Left lung (tissue), 10 donors: ENCODE measurements around the gene CCDC187. TPM values are rescaled to one million over a fixed set of nuclear protein-coding genes. Genes with fewer than 3 reads are reported as not detected.
A peak's percentile ranks its signal among the peaks of the same experiment; 100 is the strongest.

Experiments used
- ATAC-seq: fragments of 200-7000 bp; cut with Tn5 transposase; one replicate; pipeline ENCODE4 v1.9.1; 2020; ENCODE audit warnings: moderate library complexity
- DNase-seq, 4 donors: peaks; one replicate each; pipeline ENCODE4 v3.0.0-alpha.2; 2013 to 2020
- H3K27ac ChIP-seq, 2 donors: fragments of 200-600 bp; sonication (generic) in 1 of 2; one replicate each; pipeline versions ENCODE4 v1.5.0 to v1.8.0; 2020 to 2021
- H3K27me3 ChIP-seq, 2 donors: fragments of 200-600 bp; sonication (generic) in 1 of 2; one replicate each; pipeline versions ENCODE4 v1.5.0 to v1.8.0; 2020 to 2021
- H3K36me3 ChIP-seq, 2 donors: fragments of 200-600 bp; sonication (generic) in 1 of 2; one replicate each; pipeline versions ENCODE4 v1.5.0 to v1.8.0; 2020 to 2021
- H3K4me1 ChIP-seq, 2 donors: fragments of 200-600 bp; one replicate each; pipeline ENCODE4 v1.8.0; 2021
- H3K4me3 ChIP-seq, 2 donors: fragments of 200-600 bp; sonication (generic) in 1 of 2; one replicate each; pipeline versions ENCODE4 v1.5.0 to v1.8.0; 2020 to 2021; ENCODE audit warnings: mild to moderate bottlenecking in 1 of 2
- H3K9me3 ChIP-seq, 2 donors: fragments of 200-600 bp; sonication (generic) in 1 of 2; one replicate each; pipeline versions ENCODE4 v1.5.0 to v1.8.0; 2020 to 2021
- intact Hi-C, 2 donors: fragments of 100-400 bp; cut with DNase I; formaldehyde crosslinking; loops; one replicate each; pipeline versions ENCODE4 v1.11.2 to v1.14.2; 2022
- polyA plus RNA-seq, 6 donors: library from polyadenylated mRNA; unstranded; fragments of 120-200 nt; gene quantifications; one replicate each; pipeline ENCODE4 v1.2.1, GENCODE V29; 2013; ENCODE audit not compliant: insufficient read length in 6 of 6
- total RNA-seq, 2 donors: library from RNA; stranded (reverse); fragmentation: NEBNext Ultra II Directional; extraction: Animal tissue kit (Norgen Biotek cat#: 25700); gene quantifications; one replicate each; pipeline ENCODE4 v1.2.1, GENCODE V29; 2021
- TF ChIP-seq, protein P1 (sequence below), 2 donors: fragments of 200-600 bp; sonication (generic) in 1 of 2; IDR thresholded peaks; one replicate each; pipeline versions ENCODE4 v1.5.0 to v1.8.0; 2021; ENCODE audit warnings: antibody characterized with exemption in 2 of 2
- donor health status: DM: no; HTN: yes; CAD: no.
- donor health status: DM: no; HTN: no; CAD: no.

Gene CCDC187
- total and polyA plus RNA-seq, 8 donors, result 0.47 to 3.0 (median 1.9) TPM

- Histone ChIP-seq H3K9me3 (no peaks in the 10 kb centered on the region), H3K4me3 (no peak overlapping the region), H3K27ac (no peak overlapping the region), H3K4me1 (no peaks in the 10 kb centered on the region), H3K36me3 (no peaks in the 10 kb centered on the region), H3K27me3 (peaks cover 0 to 43% of the 10 kb centered on the region in 2 donors)
- TF ChIP-seq, protein P1, sequence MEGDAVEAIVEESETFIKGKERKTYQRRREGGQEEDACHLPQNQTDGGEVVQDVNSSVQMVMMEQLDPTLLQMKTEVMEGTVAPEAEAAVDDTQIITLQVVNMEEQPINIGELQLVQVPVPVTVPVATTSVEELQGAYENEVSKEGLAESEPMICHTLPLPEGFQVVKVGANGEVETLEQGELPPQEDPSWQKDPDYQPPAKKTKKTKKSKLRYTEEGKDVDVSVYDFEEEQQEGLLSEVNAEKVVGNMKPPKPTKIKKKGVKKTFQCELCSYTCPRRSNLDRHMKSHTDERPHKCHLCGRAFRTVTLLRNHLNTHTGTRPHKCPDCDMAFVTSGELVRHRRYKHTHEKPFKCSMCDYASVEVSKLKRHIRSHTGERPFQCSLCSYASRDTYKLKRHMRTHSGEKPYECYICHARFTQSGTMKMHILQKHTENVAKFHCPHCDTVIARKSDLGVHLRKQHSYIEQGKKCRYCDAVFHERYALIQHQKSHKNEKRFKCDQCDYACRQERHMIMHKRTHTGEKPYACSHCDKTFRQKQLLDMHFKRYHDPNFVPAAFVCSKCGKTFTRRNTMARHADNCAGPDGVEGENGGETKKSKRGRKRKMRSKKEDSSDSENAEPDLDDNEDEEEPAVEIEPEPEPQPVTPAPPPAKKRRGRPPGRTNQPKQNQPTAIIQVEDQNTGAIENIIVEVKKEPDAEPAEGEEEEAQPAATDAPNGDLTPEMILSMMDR (IDR thresholded peaks at IDR 0.05), result no peak
- DNase-seq (peak in 1 of 4 donors; percentile 60), ATAC-seq (no peak)
- intact Hi-C loops, result no loop called here
These were observed 3.8 kb downstream of the CCDC187 start for GRCh38 chr9:136300016-136300545.

DNA sequence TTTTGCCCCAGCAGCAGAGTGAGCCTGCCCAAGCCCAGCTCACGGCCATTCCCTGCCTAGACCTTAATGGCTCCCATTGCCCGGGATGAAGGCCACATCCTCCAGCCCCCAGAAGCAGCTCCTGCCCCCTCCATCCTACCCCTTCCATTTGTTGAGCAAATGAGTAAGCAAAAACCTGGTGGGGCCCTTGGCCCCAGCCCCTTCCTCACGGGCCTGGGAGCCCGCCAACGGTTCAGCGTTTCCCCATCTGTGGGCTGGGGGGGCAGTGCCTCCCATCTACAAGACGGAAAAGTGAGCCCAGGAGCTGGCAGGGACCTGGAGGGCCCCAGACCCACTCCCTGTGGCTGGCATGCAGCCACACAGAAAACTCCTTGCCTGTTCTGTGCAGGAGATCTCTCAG is 4.4 kb downstream of the CCDC187 start:
- no peak for ATAC-seq
- no peak overlapping the region for H3K4me3 ChIP-seq
- intact Hi-C loops, result no loop called here

GRCh38 chr9:136299116-136299515 is 4.8 kb downstream of the CCDC187 start:
- Histone ChIP-seq H3K4me1 (no peaks in the 10 kb centered on the region), H3K9me3 (no peaks in the 10 kb centered on the region), H3K4me3 (no peak overlapping the region), H3K36me3 (no peaks in the 10 kb centered on the region), H3K27ac (no peak overlapping the region), H3K27me3 (peaks cover 0 to 33% of the 10 kb centered on the region in 2 donors)
- TF ChIP-seq, protein P1 (IDR thresholded peaks at IDR 0.05), result no peak
- intact Hi-C loops, result no loop called here
- ATAC-seq (no peak), DNase-seq (peak in 1 of 4 donors; percentile 71)

More for the DNA sequence above, 4.4 kb downstream of the CCDC187 start:
- Histone ChIP-seq H3K36me3 (no peaks in the 10 kb centered on the region), H3K27me3 (peaks cover 0 to 37% of the 10 kb centered on the region in 2 donors), H3K4me1 (no peaks in the 10 kb centered on the region), H3K9me3 (no peaks in the 10 kb centered on the region), H3K27ac (no peak overlapping the region)
- DNase-seq, result peak in 1 of 4 donors; percentile 58
- TF ChIP-seq, protein P1 (IDR thresholded peaks at IDR 0.05), result no peak

GRCh38 chr9:136297766-136298735 is 5.8 kb downstream of the CCDC187 start:
- Histone ChIP-seq H3K4me1 (no peaks in the 10 kb centered on the region), H3K36me3 (no peaks in the 10 kb centered on the region), H3K27me3 (peaks cover 0 to 22% of the 10 kb centered on the region in 2 donors), H3K9me3 (no peaks in the 10 kb centered on the region), H3K4me3 (no peak overlapping the region), H3K27ac (no peak overlapping the region)
- DNase-seq (peak in 1 of 4 donors; percentile 71), ATAC-seq (no peak)
- TF ChIP-seq, protein P1 (IDR thresholded peaks at IDR 0.05), result no peak
- intact Hi-C loops, result no loop called here
